HEK293 (cell line): Measurements from ENCODE around the gene COMMD8.

Experiments
- MYNN ChIP-seq: fragments of 450-650 bp; formaldehyde crosslinking; IDR thresholded peaks from 2 replicates; pipeline ENCODE4 v1.5.1; 2016; ENCODE audit warnings: missing biosample characterization, missing genetic modification characterization, borderline replicate concordance
- ZNF114 ChIP-seq: fragments of 450-650 bp; formaldehyde crosslinking; IDR thresholded peaks from 2 replicates; pipeline ENCODE4 v1.5.0; 2017; ENCODE audit warnings: missing biosample characterization, missing genetic modification characterization
- ZNF274 ChIP-seq, 2 experiments: fragments of 200-500 bp in 1 of 2; fragments of 450-650 bp in 1 of 2; sonication (Bioruptor generic) in 1 of 2; formaldehyde crosslinking in 1 of 2; IDR thresholded peaks; 2 replicates each; pipeline versions ENCODE4 v1.5.1 to v1.6.1; 2014 to 2016; ENCODE audit warnings: borderline replicate concordance in 1 of 2, inconsistent platforms in 1 of 2, low read length in 1 of 2, missing biosample characterization in 1 of 2, missing genetic modification characterization in 1 of 2
- ZNF76 ChIP-seq: fragments of 450-650 bp; formaldehyde crosslinking; IDR thresholded peaks from 2 replicates; pipeline ENCODE4; 2016; ENCODE audit warnings: low read depth, missing biosample characterization, missing genetic modification characterization, borderline replicate concordance

DNA sequence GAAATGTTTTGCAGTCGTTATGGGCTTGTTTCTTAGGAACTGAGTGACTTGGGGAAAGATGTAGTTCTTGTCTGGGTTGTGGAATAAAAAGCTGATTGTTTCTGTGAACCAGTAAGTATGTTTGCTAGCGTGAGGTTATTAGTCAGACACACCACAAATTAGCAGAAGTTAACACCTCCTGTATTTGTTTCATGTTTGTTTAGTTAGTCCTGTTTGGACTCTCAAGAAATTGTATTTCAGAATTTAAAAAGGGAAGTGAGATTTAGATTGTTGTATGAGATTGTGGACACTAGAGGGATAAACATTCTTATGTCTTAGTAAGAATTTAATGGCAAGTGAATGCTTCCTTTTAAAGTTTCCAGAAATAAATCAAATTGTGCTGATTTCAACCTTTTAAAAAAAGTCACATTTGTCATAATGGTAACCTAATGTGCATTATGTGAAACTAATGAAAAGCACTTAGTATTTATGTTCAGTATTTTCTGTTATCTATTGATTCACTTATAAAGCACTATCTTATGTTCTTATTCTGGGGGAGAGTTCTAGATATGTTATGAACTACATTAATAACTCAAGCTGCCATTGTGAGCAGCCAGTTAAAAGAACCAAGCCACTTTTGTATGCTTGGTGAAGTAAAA lies 47.1 kb upstream of the COMMD8 start:
- TF ChIP-seq ZNF76 (tag by site-specific recombination) (no peak), ZNF274 (IDR thresholded peaks at IDR 0.05; ENCODE audit: low read length) (no peak), ZNF274 (tag by site-specific recombination; IDR thresholded peaks at IDR 0.05; ENCODE audit: borderline replicate concordance) (no peak), ZNF114 (no peak), MYNN (no peak)
